Activated CD8-positive, alpha-beta memory T cell treated with anti-CD3 and anti-CD28 coated beads, Interleukin-2, amount 50 U/mL, for 4 hours (primary cell): Measurements from ENCODE around the gene VIPR1.
A peak's percentile ranks its signal among the peaks of the same experiment; 100 is the strongest.
"Not testable (repeated sequence)": the region's sequence is repeated elsewhere in the genome, so short reads cannot be mapped to it uniquely, and the experiment has no call there.

Experiments
- DNase-seq: peaks from one replicate; pipeline ENCODE4 v3.0.0-alpha.2; 2020

VIPR1 gene

GRCh38 chr3:42537350-42537749 is 34.9 kb downstream of the VIPR1 start:
- DNase-seq: no peak

- peak; percentile 65 for DNase-seq
Observed at GRCh38 chr3:42539871-42540714, 37.6 kb downstream of the VIPR1 start.

DNA sequence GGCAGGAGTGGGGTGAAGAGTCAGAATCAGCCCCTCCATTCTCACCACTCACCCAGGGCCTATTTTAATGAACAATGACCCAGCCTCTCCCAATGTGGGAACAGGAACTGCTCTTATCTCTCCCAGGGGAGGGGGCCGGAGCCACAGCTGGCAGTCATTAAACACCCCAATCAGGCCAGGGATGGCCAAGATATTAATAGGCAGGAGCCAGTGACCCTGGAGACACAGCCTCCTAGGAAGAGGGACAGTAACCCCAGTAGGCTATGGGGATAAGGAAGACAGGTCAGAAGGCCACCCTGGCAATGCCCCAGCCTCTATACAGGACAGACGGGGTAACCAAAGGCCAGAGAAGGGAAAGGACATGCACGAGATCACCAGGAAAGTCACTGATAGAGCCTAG is 38.6 kb downstream of the VIPR1 start:
- DNase-seq: no peak

DNA sequence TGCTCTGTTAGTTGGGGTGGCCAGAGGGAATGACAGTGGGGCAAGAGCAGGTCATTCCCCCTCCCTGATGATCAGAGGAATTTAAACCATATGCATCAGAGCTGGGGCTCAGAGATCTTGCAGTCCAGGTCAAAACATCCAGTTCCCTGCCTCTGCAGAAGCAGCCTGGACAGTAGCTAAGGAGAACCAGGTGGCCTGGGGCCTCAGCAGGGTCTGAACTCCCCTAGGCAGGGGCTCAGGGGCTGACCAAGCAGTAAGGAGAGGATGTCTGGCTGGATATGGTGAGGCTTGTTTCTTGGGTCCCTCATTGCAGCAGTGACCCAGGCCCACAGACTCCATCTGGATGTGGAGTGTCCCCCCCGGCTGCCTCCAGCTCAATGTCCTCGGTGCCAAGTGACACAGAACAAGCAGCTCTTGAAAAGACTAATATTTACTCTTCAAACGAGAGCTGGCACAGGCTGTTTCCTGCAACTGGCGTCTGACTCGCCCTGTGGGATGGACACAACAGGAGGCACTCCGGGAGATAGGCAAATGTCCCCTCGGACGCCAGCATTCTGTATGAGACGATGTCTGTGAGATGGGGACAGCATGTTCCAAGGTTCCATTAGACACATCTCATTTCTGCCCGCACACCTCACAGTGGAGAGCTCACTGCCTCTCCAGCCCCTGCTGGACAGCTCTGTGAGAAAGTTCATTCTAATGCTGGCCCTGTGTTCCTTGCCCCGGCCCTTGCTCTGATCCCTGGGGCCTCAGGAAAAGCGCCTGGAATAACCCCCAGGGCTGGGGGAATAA is 42.2 kb downstream of the VIPR1 start:
- DNase-seq: no peak

DNA sequence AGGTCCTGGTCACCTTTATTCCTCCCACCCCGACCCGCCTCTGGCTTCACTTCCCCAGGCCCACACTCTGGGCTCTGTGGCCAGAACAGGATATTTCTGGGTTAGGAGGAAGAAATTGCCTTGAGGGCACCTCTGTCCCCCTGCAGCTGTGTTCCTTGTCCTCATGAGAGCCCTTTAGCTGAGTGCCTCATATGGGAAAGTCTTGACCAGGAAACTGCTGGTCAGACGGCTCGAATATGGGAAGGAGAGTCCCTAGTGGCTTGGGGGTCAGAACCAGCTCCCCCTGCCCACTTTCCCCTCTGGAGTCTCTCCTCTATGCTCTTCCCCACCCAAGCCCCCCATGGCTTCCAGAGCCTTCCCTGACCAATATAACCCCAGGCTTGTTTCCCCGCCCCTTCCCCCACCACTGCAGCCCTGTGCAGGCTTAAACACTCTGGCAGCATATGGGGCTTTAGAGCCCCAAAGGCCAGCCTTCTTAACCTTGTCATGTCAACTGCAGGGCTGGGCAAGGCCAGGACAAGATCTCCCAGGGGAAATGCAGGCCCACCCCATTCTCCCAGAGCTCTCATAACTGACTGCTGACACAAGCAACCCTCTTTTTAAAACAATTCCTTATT is 42.9 kb downstream of the VIPR1 start:
- no peak for DNase-seq

DNA sequence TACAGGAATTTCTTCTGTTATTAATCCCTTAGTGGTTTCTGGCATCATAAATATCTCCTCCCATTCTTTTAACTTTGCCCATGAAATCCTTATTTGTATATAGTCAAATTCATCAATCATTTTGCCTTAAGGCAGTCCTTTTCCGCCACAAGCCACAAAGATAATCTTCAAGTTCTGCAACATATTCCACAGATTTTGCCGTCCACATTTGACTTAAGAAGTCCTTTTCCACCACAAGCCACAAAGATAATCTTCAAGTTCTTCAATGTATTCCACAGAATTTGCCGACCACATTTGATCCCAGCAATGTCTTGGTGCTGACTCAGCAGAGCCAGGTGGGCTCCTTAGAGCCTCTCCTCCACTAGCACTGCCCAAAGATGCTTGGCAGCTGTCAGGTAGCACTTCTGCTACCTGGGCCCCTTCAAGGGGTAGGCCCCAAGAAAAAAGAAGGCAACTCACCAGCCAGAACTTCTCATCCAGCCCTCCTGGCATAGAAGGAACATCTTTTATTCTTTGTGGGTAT is 44.3 kb downstream of the VIPR1 start:
- DNase-seq: no peak

DNA sequence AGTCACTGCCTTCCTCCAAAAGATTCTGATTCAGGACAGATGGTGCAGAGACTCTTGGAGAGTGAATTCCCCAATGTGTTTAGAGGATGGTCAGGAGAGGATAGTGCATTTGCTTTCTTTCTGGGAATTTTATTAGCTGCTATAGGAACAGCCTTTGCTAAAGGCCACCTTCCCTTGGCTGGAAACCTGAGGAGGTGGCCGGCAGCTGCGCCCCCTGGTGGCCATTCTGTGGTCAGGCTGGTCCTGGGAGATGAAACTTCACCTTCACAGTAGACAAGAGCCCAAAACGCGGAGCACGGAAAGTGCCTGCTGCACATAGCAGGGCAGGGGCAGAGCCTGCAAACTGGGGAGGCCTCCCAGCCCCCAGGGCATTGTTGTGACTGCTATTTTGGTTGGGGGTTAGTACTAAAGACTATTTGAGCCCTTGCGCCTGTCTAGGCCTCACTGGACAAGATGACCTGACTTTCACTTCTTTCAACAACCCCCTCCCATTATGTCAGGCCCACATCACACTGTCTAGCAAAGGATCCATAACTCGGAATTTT is 45.0 kb downstream of the VIPR1 start:
- peak; percentile 72 for DNase-seq

DNA sequence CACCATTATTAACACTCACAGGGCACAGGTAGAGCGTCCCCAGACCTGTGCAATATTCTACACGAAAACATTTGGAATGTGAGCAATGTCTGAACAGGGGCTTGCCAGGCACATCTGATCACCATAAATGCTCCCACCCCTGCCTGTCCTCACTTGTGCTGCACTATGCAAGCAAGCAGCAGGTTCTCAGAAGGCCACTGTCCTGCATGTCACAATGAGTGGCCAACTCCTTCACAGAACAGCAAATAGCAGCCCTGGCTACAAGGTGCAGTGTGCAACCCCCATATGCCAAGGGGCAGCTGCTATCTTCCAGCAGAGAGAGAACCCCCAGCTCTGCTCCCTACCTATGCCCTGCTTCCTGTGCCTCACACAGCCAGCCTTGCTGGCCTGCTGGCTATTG is 46.7 kb downstream of the VIPR1 start:
- no peak for DNase-seq

GRCh38 chr3:42550250-42550649 is 47.8 kb downstream of the VIPR1 start:
- no peak for DNase-seq

GRCh38 chr3:42552830-42553229 is 50.4 kb downstream of the VIPR1 start:
- no peak for DNase-seq

- no peak for DNase-seq
Observed at GRCh38 chr3:42556089-42556632, 53.7 kb downstream of the VIPR1 start.

GRCh38 chr3:42556817-42557216 is 54.4 kb downstream of the VIPR1 start:
- DNase-seq: not testable (repeated sequence)

GRCh38 chr3:42557854-42558253 is 55.4 kb downstream of the VIPR1 start:
- DNase-seq: no peak

GRCh38 chr3:42562047-42562907 is 59.8 kb downstream of the VIPR1 start:
- DNase-seq: no peak

DNA sequence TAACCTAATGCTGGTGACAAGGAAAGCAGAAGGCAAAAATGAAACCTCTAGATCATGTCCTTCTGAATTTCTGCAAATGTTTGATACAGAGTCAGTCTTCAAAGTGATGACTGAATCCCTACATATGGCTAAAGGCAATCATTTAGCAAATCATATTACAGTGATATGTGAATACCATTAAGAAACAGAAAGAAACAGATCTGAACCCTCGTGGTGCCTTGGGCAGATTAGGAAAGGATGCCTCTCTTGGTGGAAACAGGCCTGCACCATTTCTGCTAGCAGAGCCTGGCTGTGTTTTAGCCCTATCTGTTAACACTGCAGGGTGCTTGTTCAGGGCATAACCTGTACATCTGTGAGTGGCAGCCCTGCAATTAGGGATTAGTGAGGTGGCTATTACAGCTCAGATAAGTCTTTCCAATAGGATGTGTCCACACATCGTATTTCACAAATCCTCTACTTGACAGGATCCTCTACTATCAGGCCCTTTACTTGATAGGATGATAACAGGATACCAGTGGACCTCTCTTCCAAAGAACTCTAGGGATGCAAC is 67.2 kb downstream of the VIPR1 start:
- DNase-seq: no peak

GRCh38 chr3:42572278-42572677 is 69.8 kb downstream of the VIPR1 start:
- DNase-seq: peak; percentile 22

GRCh38 chr3:42575137-42575741 is 72.8 kb downstream of the VIPR1 start:
- DNase-seq: no peak

DNA sequence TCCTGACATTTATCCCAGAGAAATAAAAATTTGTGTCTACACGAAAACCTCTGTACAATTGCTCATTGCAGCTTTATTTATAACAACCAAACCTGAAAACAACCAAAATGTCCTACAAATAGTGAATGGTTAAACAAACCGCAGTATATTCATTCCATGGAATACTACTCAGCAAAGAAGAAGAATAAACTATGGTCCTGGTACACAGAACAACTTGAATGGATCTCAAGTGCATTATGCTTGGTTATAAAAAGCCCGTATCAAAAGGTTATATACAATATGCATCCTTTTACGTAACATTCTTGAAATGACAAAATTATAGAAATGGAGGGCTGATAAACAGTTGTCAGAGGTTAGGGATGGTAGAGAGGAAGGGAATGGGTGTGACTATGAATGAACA is 75.6 kb downstream of the VIPR1 start:
- no peak for DNase-seq

GRCh38 chr3:42579346-42579745 is 76.9 kb downstream of the VIPR1 start:
- DNase-seq: not testable (repeated sequence)

DNA sequence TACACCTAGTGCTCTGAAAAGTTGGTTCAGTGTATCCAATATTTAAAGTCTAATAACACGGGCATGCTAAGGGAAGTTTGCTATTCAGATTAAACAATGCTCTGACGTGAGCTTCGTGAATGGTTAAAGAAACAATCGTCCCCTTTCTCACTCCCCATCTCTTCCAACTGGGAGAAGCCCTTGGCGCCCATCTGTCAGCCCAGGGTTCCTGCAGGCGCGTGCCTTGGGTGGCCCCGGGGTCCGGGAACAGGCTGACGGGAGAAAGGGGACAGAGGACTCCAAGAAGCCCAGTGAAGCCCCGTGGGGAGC is 78.9 kb downstream of the VIPR1 start:
- no peak for DNase-seq
